HFFc6 (cell line): ENCODE measurements around the gene RHEB. TPM values are rescaled to one million over a fixed set of nuclear protein-coding genes. Genes with fewer than 3 reads are reported as not detected.

Experiments
- DNase-seq: peaks from one replicate; pipeline ENCODE4 v3.0.0-alpha.2; 2018
- H3K27ac Mint-ChIP-seq: 2 replicates; pipeline ENCODE4 v1.8.0; 2020; ENCODE audit warnings: mild to moderate bottlenecking, mixed read lengths
- H3K27me3 Mint-ChIP-seq: 2 replicates; pipeline ENCODE4 v1.8.0; 2021; ENCODE audit warnings: mild to moderate bottlenecking, moderate library complexity, mixed read lengths; ENCODE audit not compliant: insufficient read depth
- H3K36me3 Mint-ChIP-seq: 2 replicates; pipeline ENCODE4 v1.8.0; 2021; ENCODE audit warnings: low read depth, mixed read lengths
- H3K4me1 Mint-ChIP-seq: 2 replicates; pipeline ENCODE4 v1.8.0; 2020; ENCODE audit warnings: low read depth, mixed read lengths
- H3K4me3 Mint-ChIP-seq: 2 replicates; pipeline ENCODE4 v1.8.0; 2020; ENCODE audit warnings: mild to moderate bottlenecking, moderate library complexity, mixed read lengths
- H3K9me3 Mint-ChIP-seq: 2 replicates; pipeline ENCODE4 v1.8.0; 2020; ENCODE audit warnings: mild to moderate bottlenecking, mixed read lengths
- CTCF ChIP-seq: fragments of 200-600 bp; sonication (generic); IDR thresholded peaks from 2 replicates; pipeline ENCODE4 v1.5.0; 2021; ENCODE audit warnings: antibody characterized with exemption, mild to moderate bottlenecking
- total RNA-seq, 6 experiments: library from RNA; stranded (reverse); fragmentation: NEBNext Ultra II Directional; extraction: Animal tissue kit (Norgen Biotek cat#: 25700); gene quantifications; 2 replicates in 1 of 6; 3 replicates in 5 of 6; pipeline ENCODE4 v1.2.3, GENCODE V29; 2021

Gene RHEB
- total RNA-seq, 6 experiments from 2014 or later = 104 to 122 (median 118) TPM

- H3K4me1 Mint-ChIP-seq = peaks cover 12% of the 10 kb centered on the region; the same call in 1 of the 2 replicates
- H3K27me3 Mint-ChIP-seq = peaks cover 27% of the 10 kb centered on the region
- TF ChIP-seq CTCF = no peak
- H3K27ac Mint-ChIP-seq = no peak overlapping the region
- no peak overlapping the region for H3K4me3 Mint-ChIP-seq
- no peak for DNase-seq
- no peaks in the 10 kb centered on the region for H3K9me3 Mint-ChIP-seq
- H3K36me3 Mint-ChIP-seq = no peaks in the 10 kb centered on the region
Observed at GRCh38 chr7:151550656-151551286, 31.1 kb upstream of the RHEB start.

- no peak for DNase-seq
- Mint-ChIP-seq H3K27me3 (peaks cover 34% of the 10 kb centered on the region), H3K27ac (no peak overlapping the region), H3K36me3 (no peaks in the 10 kb centered on the region), H3K9me3 (no peaks in the 10 kb centered on the region), H3K4me1 (peaks cover 12% of the 10 kb centered on the region; the same call in 1 of the 2 replicates), H3K4me3 (no peak overlapping the region)
- TF ChIP-seq CTCF = no peak
Observed at GRCh38 chr7:151549644-151550043, 29.9 kb upstream of the RHEB start.

GRCh38 chr7:151549083-151549482 lies 29.4 kb upstream of the RHEB start:
- Mint-ChIP-seq H3K36me3 (no peaks in the 10 kb centered on the region), H3K27me3 (peaks cover 39% of the 10 kb centered on the region), H3K4me3 (no peak overlapping the region), H3K9me3 (no peaks in the 10 kb centered on the region), H3K27ac (no peak overlapping the region), H3K4me1 (peaks cover 12% of the 10 kb centered on the region; the same call in 1 of the 2 replicates)
- DNase-seq = no peak
- TF ChIP-seq CTCF = no peak

- H3K27ac Mint-ChIP-seq = no peak overlapping the region
- H3K4me3 Mint-ChIP-seq = no peak overlapping the region
- peaks cover 55% of the 10 kb centered on the region for H3K27me3 Mint-ChIP-seq
- no peaks in the 10 kb centered on the region for H3K36me3 Mint-ChIP-seq
- H3K9me3 Mint-ChIP-seq = no peaks in the 10 kb centered on the region
- TF ChIP-seq CTCF = no peak
- DNase-seq = no peak
- peaks cover 4% of the 10 kb centered on the region for H3K4me1 Mint-ChIP-seq
Observed at GRCh38 chr7:151544183-151544582, 24.5 kb upstream of the RHEB start.

- no peaks in the 10 kb centered on the region for H3K36me3 Mint-ChIP-seq
- no peak overlapping the region for H3K4me3 Mint-ChIP-seq
- H3K27ac Mint-ChIP-seq = no peak overlapping the region
- no peak for TF ChIP-seq CTCF
- H3K9me3 Mint-ChIP-seq = no peaks in the 10 kb centered on the region
- H3K27me3 Mint-ChIP-seq = peaks cover 49% of the 10 kb centered on the region
- peaks cover 19% of the 10 kb centered on the region for H3K4me1 Mint-ChIP-seq
- no peak for DNase-seq
Observed at GRCh38 chr7:151542606-151543130, 23.0 kb upstream of the RHEB start.
